Endodermal cell (in vitro differentiated cells): ENCODE results near the gene CYB5A. TPM values are rescaled to one million over a fixed set of nuclear protein-coding genes. Genes with fewer than 3 reads are reported as not detected.

Experiments used
- DNase-seq: peaks from one replicate; pipeline ENCODE4 v3.0.0-alpha.2; 2017
- H3K27ac ChIP-seq: 2 replicates; pipeline ENCODE4 v1.5.1; 2013; ENCODE audit warnings: mild to moderate bottlenecking, low read depth, low read length, moderate library complexity
- H3K27me3 ChIP-seq: 2 replicates; pipeline ENCODE4 v1.6.1; 2013; ENCODE audit warnings: mild to moderate bottlenecking, low read length, moderate library complexity; ENCODE audit not compliant: insufficient read depth, control insufficient read depth, poor library complexity, severe bottlenecking
- H3K36me3 ChIP-seq: 2 replicates; pipeline ENCODE4 v1.7.0; 2013; ENCODE audit warnings: mild to moderate bottlenecking, low read length, moderate library complexity; ENCODE audit not compliant: control insufficient read depth, insufficient read depth
- H3K4me1 ChIP-seq: one replicate; pipeline ENCODE4 v1.7.0; 2013; ENCODE audit warnings: low read length; ENCODE audit not compliant: control insufficient read depth, insufficient read depth
- H3K4me3 ChIP-seq: 2 replicates; pipeline ENCODE4 v1.5.1; 2013; ENCODE audit warnings: mild to moderate bottlenecking, low read length, moderate library complexity
- H3K9ac ChIP-seq: 2 replicates; pipeline ENCODE4 v1.6.1; 2013; ENCODE audit warnings: mild to moderate bottlenecking, low read length, moderate library complexity; ENCODE audit not compliant: poor library complexity, severe bottlenecking; ENCODE audit errors: extremely low read depth
- H3K9me3 ChIP-seq: 2 replicates; pipeline ENCODE4 v1.6.1; 2013; ENCODE audit warnings: mild to moderate bottlenecking, low read length, moderate library complexity; ENCODE audit not compliant: control insufficient read depth
- H3K27ac Mint-ChIP-seq: 2 replicates; pipeline ENCODE4 v1.8.0; 2020; ENCODE audit warnings: mixed read lengths
- H3K27me3 Mint-ChIP-seq: 2 replicates; pipeline ENCODE4 v1.8.0; 2021; ENCODE audit warnings: mild to moderate bottlenecking, mixed read lengths; ENCODE audit not compliant: insufficient read depth
- H3K36me3 Mint-ChIP-seq: 2 replicates; pipeline ENCODE4 v1.8.0; 2020; ENCODE audit warnings: low read depth, mixed read lengths
- H3K4me1 Mint-ChIP-seq: 2 replicates; pipeline ENCODE4 v1.8.0; 2020; ENCODE audit warnings: mixed read lengths
- H3K4me3 Mint-ChIP-seq: 2 replicates; pipeline ENCODE4 v1.8.0; 2020; ENCODE audit warnings: mild to moderate bottlenecking, moderate library complexity, mixed read lengths
- H3K9me3 Mint-ChIP-seq: 2 replicates; pipeline ENCODE4 v1.8.0; 2020; ENCODE audit warnings: mild to moderate bottlenecking, mixed read lengths
- WGBS, 2 experiments: methylation state at CpG; one replicate each; pipeline versions ENCODE4 v1.1.5 to v1.1.7; 2013; ENCODE audit warnings: missing lambda C conversion rate in 2 of 2, mixed read lengths in 1 of 2; ENCODE audit not compliant: insufficient coverage in 1 of 2, insufficient read length in 1 of 2; 5-methylcytosine and 5-hydroxymethylcytosine counted together
- total RNA-seq, 2 donors: library from RNA; stranded (reverse); fragmentation: NEBNext Ultra II Directional in 1 of 2; extraction: Animal tissue kit (Norgen Biotek cat#: 25700) in 1 of 2; gene quantifications; 2 replicates in 1 of 2; 3 replicates in 1 of 2; pipeline ENCODE4 v1.2.1, GENCODE V29; 2021
- TF ChIP-seq, protein P1 (sequence below): fragments of 200-600 bp; sonication (generic); conservative IDR thresholded peaks from 2 replicates; pipeline ENCODE4 v1.5.0; 2021; ENCODE audit warnings: antibody characterized with exemption, mild to moderate bottlenecking

The CYB5A gene
- total RNA-seq, 2 donors from 2014 or later: 72.6 to 124 TPM

DNA sequence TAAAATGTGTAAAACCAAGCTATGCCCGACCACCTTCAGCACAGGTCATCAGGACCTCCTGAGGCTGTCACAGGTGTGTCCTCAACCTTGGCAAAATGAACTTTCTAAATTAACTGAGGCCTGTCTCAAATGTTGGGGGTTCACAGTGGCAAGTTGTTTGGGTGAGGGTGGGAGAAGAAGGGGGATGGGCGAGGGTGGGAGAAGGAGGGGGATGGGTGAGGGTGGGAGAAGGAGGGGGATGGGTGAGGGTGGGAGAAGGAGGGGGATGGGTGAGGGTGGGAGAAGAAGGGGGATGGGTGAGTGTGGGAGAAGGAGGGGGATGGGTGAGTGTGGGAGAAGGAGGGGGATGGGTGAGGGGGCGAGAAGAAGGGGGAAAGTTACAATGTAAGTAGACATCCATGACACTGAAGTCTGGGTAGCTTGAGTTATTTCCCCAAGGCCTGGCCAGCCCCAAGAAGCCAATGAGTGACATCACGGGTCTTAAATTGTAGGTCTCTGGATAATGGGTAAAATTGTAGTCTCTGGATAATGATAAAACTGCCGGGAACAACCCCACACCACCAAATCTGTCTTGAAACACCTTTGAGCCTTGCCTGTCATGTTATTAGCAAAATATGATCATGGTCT, 87.1 kb downstream of the CYB5A start:
- H3K9ac ChIP-seq: no peak overlapping the region
- DNase-seq: no peak
- TF ChIP-seq, protein P1, sequence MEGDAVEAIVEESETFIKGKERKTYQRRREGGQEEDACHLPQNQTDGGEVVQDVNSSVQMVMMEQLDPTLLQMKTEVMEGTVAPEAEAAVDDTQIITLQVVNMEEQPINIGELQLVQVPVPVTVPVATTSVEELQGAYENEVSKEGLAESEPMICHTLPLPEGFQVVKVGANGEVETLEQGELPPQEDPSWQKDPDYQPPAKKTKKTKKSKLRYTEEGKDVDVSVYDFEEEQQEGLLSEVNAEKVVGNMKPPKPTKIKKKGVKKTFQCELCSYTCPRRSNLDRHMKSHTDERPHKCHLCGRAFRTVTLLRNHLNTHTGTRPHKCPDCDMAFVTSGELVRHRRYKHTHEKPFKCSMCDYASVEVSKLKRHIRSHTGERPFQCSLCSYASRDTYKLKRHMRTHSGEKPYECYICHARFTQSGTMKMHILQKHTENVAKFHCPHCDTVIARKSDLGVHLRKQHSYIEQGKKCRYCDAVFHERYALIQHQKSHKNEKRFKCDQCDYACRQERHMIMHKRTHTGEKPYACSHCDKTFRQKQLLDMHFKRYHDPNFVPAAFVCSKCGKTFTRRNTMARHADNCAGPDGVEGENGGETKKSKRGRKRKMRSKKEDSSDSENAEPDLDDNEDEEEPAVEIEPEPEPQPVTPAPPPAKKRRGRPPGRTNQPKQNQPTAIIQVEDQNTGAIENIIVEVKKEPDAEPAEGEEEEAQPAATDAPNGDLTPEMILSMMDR: no peak
- H3K27me3 ChIP-seq: no peaks in the 10 kb centered on the region
- H3K36me3 ChIP-seq: no peaks in the 10 kb centered on the region
- Mint-ChIP-seq H3K36me3 (peaks cover 2% of the 10 kb centered on the region), H3K27ac (no peak overlapping the region), H3K9me3 (peaks cover 12% of the 10 kb centered on the region), H3K4me1 (no peaks in the 10 kb centered on the region), H3K27me3 (no peaks in the 10 kb centered on the region), H3K4me3 (no peak overlapping the region)
- no peak overlapping the region for H3K27ac ChIP-seq
- WGBS, 2 experiments: 78 to 92% methylated on average over 2 to 5 of the region's 5 CpGs
- H3K4me3 ChIP-seq: no peak overlapping the region
- H3K9me3 ChIP-seq: no peaks in the 10 kb centered on the region
- H3K4me1 ChIP-seq: no peaks in the 10 kb centered on the region

DNA sequence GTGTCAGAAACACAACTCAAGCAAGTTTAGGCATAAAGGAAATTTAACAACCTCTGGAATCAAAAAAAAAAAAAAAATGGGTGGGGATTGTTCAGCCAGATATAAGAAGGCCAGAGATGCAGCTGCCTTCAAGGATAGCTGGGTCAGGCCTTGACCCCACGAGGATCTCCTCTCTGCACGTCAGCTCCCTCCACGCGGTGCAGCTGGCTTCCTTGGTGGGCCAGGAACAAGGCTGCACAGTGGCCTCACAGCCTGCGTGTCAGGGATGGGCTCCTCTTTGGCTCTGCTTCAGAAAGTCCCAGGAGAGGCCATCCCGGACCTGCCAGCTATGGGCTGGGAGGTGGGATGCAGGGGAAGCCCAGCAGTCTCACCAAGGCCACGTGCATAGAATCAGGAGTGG, 88.0 kb downstream of the CYB5A start:
- no peak for DNase-seq
- Mint-ChIP-seq H3K27me3 (no peaks in the 10 kb centered on the region), H3K9me3 (peaks cover 12% of the 10 kb centered on the region), H3K36me3 (peaks cover 2% of the 10 kb centered on the region), H3K27ac (no peak overlapping the region), H3K4me1 (no peaks in the 10 kb centered on the region), H3K4me3 (no peak overlapping the region)
- Histone ChIP-seq H3K9ac (no peak overlapping the region), H3K27ac (no peak overlapping the region), H3K4me1 (no peaks in the 10 kb centered on the region), H3K36me3 (no peaks in the 10 kb centered on the region), H3K9me3 (no peaks in the 10 kb centered on the region), H3K4me3 (no peak overlapping the region), H3K27me3 (no peaks in the 10 kb centered on the region)
- 72 to 79% methylated on average over 4 to 7 of the region's 7 CpGs for WGBS, 2 experiments
- TF ChIP-seq, protein P1: no peak

Other genes starting within 250 kb of the CYB5A start
- 1 to 10 TPM; 1.3 to 3.0 TPM for gene FBXO15, start 144.1 kb downstream of the CYB5A start, total RNA-seq
- gene TIMM21, start 143.4 kb downstream of the CYB5A start, total RNA-seq: 10 to 100 TPM; 28.8 to 30.2 TPM
- gene C18orf63, start 23.9 kb upstream of the CYB5A start, total RNA-seq: not detected
- gene DIPK1C, start 165.3 kb upstream of the CYB5A start, total RNA-seq: under 1 TPM in 1 of 2 donors, not detected in 1; 0.13 TPM
- gene CNDP2, start 204.4 kb upstream of the CYB5A start, total RNA-seq: 100 to 1,000 TPM; 385 to 416 TPM
- under 1 TPM in 1 of 2 donors, not detected in 1; 0.51 TPM for gene CNDP1, start 242.5 kb upstream of the CYB5A start, total RNA-seq